ENCODE data around the gene CLEC18B. TPM values are rescaled to one million over a fixed set of nuclear protein-coding genes. Genes with fewer than 3 reads are reported as not detected.
"Not testable (repeated sequence)": the region's sequence is repeated elsewhere in the genome, so short reads cannot be mapped to it uniquely, and the experiment has no call there.

Gene CLEC18B
- polyA plus RNA-seq, 1 donor from 2014 or later = not detected

GRCh38 chr16:74423721-74424120 is 2.4 kb upstream of the CLEC18B start:
- H3K9me3 Mint-ChIP-seq, H3K4me1 Mint-ChIP-seq, H3K27ac Mint-ChIP-seq, H3K27me3 Mint-ChIP-seq, H3K4me3 Mint-ChIP-seq, H3K36me3 Mint-ChIP-seq: not testable (repeated sequence)

DNA sequence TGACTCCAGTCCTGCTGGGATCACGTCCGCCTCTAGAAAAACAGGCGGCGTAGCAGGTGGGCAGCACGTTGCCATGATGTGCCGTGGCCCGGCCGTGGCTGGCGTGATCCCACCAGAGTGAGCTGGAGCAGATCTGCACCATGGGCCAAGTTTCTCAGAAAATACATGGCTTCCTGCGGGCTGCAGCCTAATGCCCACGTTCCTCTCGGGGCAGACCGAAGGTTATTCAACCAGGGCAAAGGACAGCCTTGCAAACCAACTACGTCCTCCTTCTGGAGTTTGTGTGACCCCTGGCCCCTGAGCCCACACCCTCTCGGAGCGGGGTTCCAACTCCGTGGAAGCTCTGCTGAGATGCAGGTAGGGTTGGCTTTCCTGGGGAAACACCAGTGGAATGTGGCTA is 808 bp upstream of the CLEC18B start:
- not testable (repeated sequence) for H3K27me3 Mint-ChIP-seq, H3K36me3 Mint-ChIP-seq, H3K9me3 Mint-ChIP-seq, H3K27ac Mint-ChIP-seq, H3K4me1 Mint-ChIP-seq, H3K4me3 Mint-ChIP-seq

- H3K27me3 Mint-ChIP-seq, H3K36me3 Mint-ChIP-seq, H3K27ac Mint-ChIP-seq, H3K4me1 Mint-ChIP-seq, H3K4me3 Mint-ChIP-seq, H3K9me3 Mint-ChIP-seq: not testable (repeated sequence)
Observed at GRCh38 chr16:74421482-74421785, 156 bp upstream of the CLEC18B start.

- not testable (repeated sequence) for H3K4me3 Mint-ChIP-seq, H3K4me1 Mint-ChIP-seq, H3K36me3 Mint-ChIP-seq, H3K27ac Mint-ChIP-seq, H3K9me3 Mint-ChIP-seq, H3K27me3 Mint-ChIP-seq
Observed at GRCh38 chr16:74419811-74420210, 1.5 kb downstream of the CLEC18B start.

DNA sequence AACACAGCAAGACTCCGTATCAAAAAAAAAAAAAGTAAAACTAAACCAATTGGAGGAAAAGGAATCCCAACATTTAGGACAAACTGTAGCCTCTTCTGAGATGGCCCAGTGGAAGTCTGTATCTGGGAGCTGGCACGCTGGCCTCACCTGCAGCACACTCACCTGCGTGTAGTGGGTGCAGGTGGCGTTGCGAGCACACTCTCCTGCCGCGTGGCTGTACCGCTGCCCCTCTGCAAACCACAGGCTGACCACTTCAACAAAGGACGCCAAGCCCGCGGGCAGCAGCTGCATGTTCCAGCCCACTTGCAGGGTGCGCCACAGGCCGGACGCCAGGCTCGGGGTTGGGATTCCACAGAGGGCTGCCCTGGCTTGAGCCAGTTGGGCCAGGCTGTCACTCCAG is 3.4 kb downstream of the CLEC18B start:
- not testable (repeated sequence) for H3K4me3 Mint-ChIP-seq, H3K36me3 Mint-ChIP-seq, H3K27me3 Mint-ChIP-seq, H3K27ac Mint-ChIP-seq, H3K9me3 Mint-ChIP-seq, H3K4me1 Mint-ChIP-seq

DNA sequence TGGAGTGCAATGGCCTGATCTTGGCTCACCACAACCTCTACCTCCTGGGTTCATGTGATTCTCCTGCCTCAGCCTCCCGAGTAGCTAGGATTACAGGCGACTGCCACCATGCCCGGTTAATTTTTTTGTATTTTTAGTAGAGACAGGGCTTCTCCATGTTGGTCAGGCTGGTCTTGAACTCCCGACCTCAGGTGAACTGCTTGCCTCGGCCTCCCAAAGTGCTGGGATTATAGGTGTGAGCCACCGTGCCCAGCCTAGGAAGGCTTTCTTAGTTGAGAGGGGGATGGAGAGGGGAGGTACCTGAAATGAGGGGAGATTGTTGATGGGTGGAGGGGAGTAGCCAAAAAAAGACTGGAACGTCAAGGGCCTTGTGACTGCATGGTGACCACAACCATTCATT is 7.4 kb downstream of the CLEC18B start:
- H3K9me3 Mint-ChIP-seq, H3K27me3 Mint-ChIP-seq, H3K36me3 Mint-ChIP-seq, H3K27ac Mint-ChIP-seq, H3K4me1 Mint-ChIP-seq, H3K4me3 Mint-ChIP-seq: not testable (repeated sequence)

- H3K27ac Mint-ChIP-seq, H3K4me3 Mint-ChIP-seq, H3K9me3 Mint-ChIP-seq, H3K4me1 Mint-ChIP-seq, H3K36me3 Mint-ChIP-seq, H3K27me3 Mint-ChIP-seq: not testable (repeated sequence)
Observed at GRCh38 chr16:74413485-74413884, 7.8 kb downstream of the CLEC18B start.

- not testable (repeated sequence) for H3K27ac Mint-ChIP-seq, H3K36me3 Mint-ChIP-seq, H3K9me3 Mint-ChIP-seq, H3K4me1 Mint-ChIP-seq, H3K4me3 Mint-ChIP-seq, H3K27me3 Mint-ChIP-seq
Observed at GRCh38 chr16:74412775-74413390, 8.4 kb downstream of the CLEC18B start.

- H3K27me3 Mint-ChIP-seq, H3K4me3 Mint-ChIP-seq, H3K36me3 Mint-ChIP-seq, H3K27ac Mint-ChIP-seq, H3K9me3 Mint-ChIP-seq, H3K4me1 Mint-ChIP-seq: not testable (repeated sequence)
Observed at GRCh38 chr16:74412138-74412774, 9.0 kb downstream of the CLEC18B start.

- not testable (repeated sequence) for H3K27ac Mint-ChIP-seq, H3K4me3 Mint-ChIP-seq
Observed at GRCh38 chr16:74410981-74411380, 10.3 kb downstream of the CLEC18B start.

DNA sequence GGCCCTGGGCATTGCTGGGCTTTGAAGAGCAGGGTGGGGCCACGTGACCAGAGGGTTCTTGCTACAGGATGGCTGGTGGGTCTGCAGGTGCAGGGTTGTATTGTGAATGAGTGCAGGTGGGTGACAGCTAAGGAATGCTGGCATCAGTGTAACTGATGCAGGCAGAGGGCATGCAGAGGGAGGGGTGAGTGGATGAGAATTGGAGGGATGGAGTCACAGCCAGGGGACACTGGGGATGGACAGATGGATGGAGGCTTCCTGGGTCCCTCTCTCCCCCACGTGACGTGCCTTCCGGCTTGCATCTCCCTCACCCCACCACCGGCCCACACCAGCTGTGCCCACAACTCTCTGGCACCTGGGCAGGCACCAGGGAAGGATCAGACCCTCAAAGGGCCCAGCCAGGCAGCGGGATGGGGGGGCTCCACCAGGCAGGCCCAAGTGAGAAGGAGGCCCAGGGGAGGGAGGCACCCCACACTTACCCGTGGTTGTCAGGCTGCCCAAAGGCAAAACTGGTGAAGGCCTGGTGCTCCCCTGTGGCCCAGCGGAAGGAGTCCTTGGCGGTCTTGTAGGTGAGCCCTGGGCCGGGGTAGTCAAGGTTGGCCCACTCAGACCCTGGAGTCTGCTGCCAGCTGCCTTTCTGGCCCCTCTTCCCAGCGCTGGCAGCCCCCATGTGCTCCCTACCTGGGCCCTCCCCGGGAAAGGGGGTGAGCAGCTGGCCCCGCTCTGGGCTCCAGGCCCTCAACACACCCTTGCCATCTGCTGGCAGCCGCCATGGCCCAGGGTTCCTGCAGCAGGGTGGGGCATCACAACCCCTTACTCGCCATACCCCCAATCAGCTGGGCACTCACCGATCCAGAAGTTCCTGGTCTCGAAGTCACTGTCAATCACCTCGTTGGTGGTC is 11.0 kb downstream of the CLEC18B start:
- not testable (repeated sequence) for H3K4me1 Mint-ChIP-seq, H3K27me3 Mint-ChIP-seq, H3K9me3 Mint-ChIP-seq, H3K36me3 Mint-ChIP-seq, H3K4me3 Mint-ChIP-seq
- H3K27ac Mint-ChIP-seq = peak overlapping the region in 1 of 3 donors; percentile 69

More at GRCh38 chr16:74410981-74411380, 10.3 kb downstream of the CLEC18B start:
- not testable (repeated sequence) for H3K27me3 Mint-ChIP-seq, H3K9me3 Mint-ChIP-seq, H3K4me1 Mint-ChIP-seq, H3K36me3 Mint-ChIP-seq

DNA sequence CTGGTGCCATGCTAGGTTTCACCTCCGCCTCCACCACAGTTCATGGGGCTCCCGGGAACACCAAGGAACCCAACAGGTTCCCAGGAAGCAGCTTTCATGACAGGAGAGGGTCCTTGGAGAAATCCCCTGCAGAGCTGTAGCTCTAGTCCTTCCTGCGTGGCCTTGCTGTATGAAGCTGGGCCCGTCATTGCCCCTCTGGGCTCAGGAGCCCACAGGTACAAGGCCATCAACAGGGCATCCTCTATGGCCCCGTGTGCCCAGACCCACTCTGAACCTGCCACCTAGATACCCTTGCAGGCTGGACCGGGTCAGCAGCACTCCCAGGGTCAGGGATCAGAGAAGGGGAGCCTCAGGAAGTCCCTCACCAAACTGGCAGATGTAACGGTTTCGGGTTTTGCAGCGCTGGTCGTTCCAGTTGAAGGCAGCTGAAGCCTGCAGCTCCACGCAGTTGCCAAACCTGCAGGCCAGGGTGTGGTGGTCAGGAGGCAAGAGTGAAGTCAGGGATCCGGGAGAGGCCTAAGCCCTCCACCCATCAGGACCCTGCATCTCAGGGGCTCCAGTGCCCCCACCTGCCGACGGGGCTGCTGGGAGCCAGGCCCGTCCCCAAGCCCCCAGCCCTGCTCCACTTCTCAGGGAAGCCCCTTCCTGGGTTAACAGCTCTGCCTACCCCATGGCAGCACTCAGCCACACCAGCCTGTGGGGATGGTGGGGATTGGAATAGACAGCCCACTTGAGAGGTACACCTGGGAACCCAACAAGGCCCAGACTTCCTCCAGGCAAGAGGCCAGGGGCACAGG is 11.9 kb downstream of the CLEC18B start:
- H3K36me3 Mint-ChIP-seq, H3K4me3 Mint-ChIP-seq, H3K27me3 Mint-ChIP-seq, H3K4me1 Mint-ChIP-seq, H3K9me3 Mint-ChIP-seq: not testable (repeated sequence)
- peak overlapping the region in 1 of 3 donors; percentile 69 for H3K27ac Mint-ChIP-seq

DNA sequence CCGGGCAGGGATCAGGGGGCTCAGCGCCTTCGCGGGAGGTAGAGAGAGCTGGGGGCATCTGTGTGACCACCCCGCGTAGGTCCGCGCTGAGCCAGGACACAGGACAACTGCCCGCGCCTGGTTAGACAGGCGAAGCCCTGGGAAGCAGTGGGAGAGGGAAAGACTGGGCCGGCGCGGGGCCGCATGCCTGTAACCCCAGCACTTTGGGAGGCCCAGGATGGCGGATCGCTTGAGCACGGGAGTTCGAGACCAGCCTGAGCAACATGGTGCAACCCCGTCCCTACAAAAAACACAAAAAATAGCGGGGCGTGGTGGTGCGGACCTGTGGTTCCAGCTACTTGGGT is 13.9 kb downstream of the CLEC18B start:
- not testable (repeated sequence) for H3K4me1 Mint-ChIP-seq, H3K36me3 Mint-ChIP-seq, H3K9me3 Mint-ChIP-seq, H3K27ac Mint-ChIP-seq, H3K27me3 Mint-ChIP-seq
- H3K4me3 Mint-ChIP-seq = peak overlapping the region in 1 of 4 donors; percentile 55

DNA sequence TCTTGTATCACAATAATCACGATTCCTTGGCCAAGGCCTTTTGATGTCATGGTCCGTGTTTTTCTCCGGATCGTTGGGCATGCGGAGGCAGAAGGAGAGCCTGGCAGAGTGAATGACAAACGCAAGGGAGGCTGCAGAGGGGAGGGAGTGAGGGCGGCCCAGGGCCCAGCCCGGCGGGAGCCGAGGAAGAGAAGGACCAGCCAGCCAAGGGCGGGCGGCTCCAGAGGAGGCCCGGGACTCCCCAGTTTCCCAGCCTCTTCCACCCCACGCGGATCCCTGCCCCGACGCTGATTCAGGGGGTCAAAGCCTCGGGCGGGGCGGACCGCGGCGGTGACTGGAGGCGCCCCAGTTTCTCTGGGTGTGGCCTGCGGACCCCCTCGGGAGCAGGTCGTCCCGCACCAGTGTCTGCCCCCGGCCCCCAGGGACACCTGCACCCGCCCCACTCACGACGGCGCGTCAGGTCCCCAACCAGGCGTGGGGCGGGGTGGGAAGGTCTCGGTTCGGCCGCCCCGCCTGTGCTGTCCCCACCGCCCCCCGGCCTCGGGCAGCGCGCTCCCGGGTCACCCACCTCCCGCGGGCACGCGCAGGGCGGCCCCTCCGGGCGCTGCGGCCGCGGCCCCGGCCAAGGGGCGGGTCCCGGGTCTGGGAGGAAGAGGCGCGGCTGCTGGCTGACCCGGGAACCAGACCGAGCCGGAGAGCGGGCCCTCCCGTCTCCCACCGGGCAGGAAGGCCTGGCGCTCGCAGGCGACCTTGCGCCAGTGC is 14.5 kb downstream of the CLEC18B start:
- H3K4me3 Mint-ChIP-seq, H3K27ac Mint-ChIP-seq: not testable (repeated sequence)

More for the DNA sequence above, 14.5 kb downstream of the CLEC18B start:
- H3K9me3 Mint-ChIP-seq, H3K27me3 Mint-ChIP-seq, H3K36me3 Mint-ChIP-seq, H3K4me1 Mint-ChIP-seq: not testable (repeated sequence)

All from IgD-negative memory B cell (primary cell).